Measurements from ENCODE around the gene SPAG9.

- TF ChIP-seq CTCF (IDR thresholded peaks at IDR 0.05) = no peak
- TF ChIP-seq POLR2A (IDR thresholded peaks at IDR 0.05; ENCODE audit: low read depth) = no peak
- TF ChIP-seq EP300 (IDR thresholded peaks at IDR 0.05) = no peak
- no peak for TF ChIP-seq POLR2AphosphoS5 (IDR thresholded peaks at IDR 0.05)
Observed at GRCh38 chr17:51128076-51128475, 7.4 kb upstream of the SPAG9 start.
